Smooth muscle cell (in vitro differentiated cells): Measurements from ENCODE around the gene SSH2. TPM values are rescaled to one million over a fixed set of nuclear protein-coding genes. Genes with fewer than 3 reads are reported as not detected.
"Not testable (repeated sequence)": the region's sequence is repeated elsewhere in the genome, so short reads cannot be mapped to it uniquely, and the experiment has no call there.

Experiments
- DNase-seq: peaks from one replicate; lab custom pipeline; 2025; ENCODE audit not compliant: unreplicated experiment; lab: John Stamatoyannopoulos, UW
- H2AFZ ChIP-seq: fragments of 200-600 bp; sonication (generic); 2 replicates; pipeline ENCODE4 v1.6.0; 2016; ENCODE audit warnings: antibody characterized with exemption, low read depth, mild to moderate bottlenecking
- H3F3A ChIP-seq: fragments of 200-600 bp; sonication (generic); 2 replicates; pipeline ENCODE4 v1.6.0; 2017; ENCODE audit warnings: antibody characterized with exemption, low read depth
- H3K27ac ChIP-seq: fragments of 200-600 bp; sonication (generic); 2 replicates; pipeline ENCODE4 v1.5.1; 2016; ENCODE audit warnings: low read depth, mild to moderate bottlenecking
- H3K27me3 ChIP-seq: fragments of 200-600 bp; sonication (generic); 2 replicates; pipeline ENCODE4 v1.6.1; 2016; ENCODE audit warnings: low read depth, mild to moderate bottlenecking
- H3K36me3 ChIP-seq: fragments of 200-600 bp; sonication (generic); 2 replicates; pipeline ENCODE4 v1.5.1; 2016; ENCODE audit warnings: low read depth
- H3K4me1 ChIP-seq: fragments of 200-600 bp; sonication (generic); 2 replicates; pipeline ENCODE4 v1.5.1; 2016; ENCODE audit warnings: low read depth
- H3K4me2 ChIP-seq: fragments of 200-600 bp; sonication (generic); 2 replicates; pipeline ENCODE4 v1.6.0; 2016; ENCODE audit warnings: mild to moderate bottlenecking
- H3K4me3 ChIP-seq: fragments of 200-600 bp; sonication (generic); 2 replicates; pipeline ENCODE4 v1.5.1; 2016; ENCODE audit warnings: mild to moderate bottlenecking
- H3K79me2 ChIP-seq: fragments of 200-600 bp; sonication (generic); 2 replicates; pipeline ENCODE4 v1.6.0; 2016; ENCODE audit warnings: low read depth, mild to moderate bottlenecking
- H3K9ac ChIP-seq: fragments of 200-600 bp; sonication (generic); 2 replicates; pipeline ENCODE4 v1.6.0; 2016; ENCODE audit warnings: low read depth
- H3K9me3 ChIP-seq: fragments of 200-600 bp; sonication (generic); replicated peaks from 2 replicates; pipeline ENCODE4 v1.5.1; 2016; ENCODE audit warnings: low read depth
- H4K20me1 ChIP-seq: fragments of 200-600 bp; sonication (generic); 2 replicates; pipeline ENCODE4 v1.6.0; 2016; ENCODE audit warnings: low read depth
- CTCF ChIP-seq: fragments of 200-600 bp; sonication (generic); IDR thresholded peaks from 2 replicates; pipeline ENCODE4 v1.5.1; 2017; ENCODE audit warnings: borderline replicate concordance, mild to moderate bottlenecking, antibody characterized with exemption; ENCODE audit not compliant: insufficient read depth, poor library complexity, severe bottlenecking
- WGBS: methylation state at CpG from one replicate; pipeline ENCODE4 v1.1.7; 2016; ENCODE audit warnings: low lambda C conversion rate; 5-methylcytosine and 5-hydroxymethylcytosine counted together
- polyA plus RNA-seq: library from polyadenylated mRNA; unstranded; fragments of >200 nt; fragmentation: Nextera tagmentation; extraction: Ambion mirVana; gene quantifications from 2 replicates; pipeline ENCODE4 v1.2.1, GENCODE V29; 2016
- total RNA-seq: library from RNA; depleted of rRNA; stranded (reverse); fragments of >200 nt; gene quantifications from 2 replicates; pipeline ENCODE4 v1.2.3, GENCODE V29; 2014

SSH2 gene
- total and polyA plus RNA-seq, 2 experiments from 2014 or later: 9.7 to 10.4 TPM

DNA sequence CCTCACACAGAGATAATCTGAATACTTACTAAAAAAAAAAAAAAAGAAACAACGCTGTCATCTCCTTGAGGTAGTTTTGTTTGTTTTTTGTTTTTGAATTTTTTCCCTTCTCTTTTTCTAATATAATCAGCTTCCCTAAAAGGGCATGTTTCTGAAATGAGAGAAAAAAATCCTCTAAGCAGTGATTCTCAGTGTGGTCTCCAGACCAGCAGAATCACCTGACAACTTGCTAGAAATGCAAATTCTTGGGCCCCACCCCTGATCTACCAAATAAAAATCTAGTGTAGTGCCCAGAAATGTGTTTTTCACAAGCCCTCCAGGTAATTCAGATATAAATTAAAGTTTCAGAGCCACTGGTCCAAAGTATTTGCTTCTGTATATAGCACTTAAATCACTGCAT, 65.4 kb downstream of the SSH2 start:
- H3K4me1 ChIP-seq: peaks cover 7% of the 10 kb centered on the region
- no peaks in the 10 kb centered on the region for H3K9me3 ChIP-seq
- no peak overlapping the region for H2AFZ ChIP-seq
- no peaks in the 10 kb centered on the region for H3K36me3 ChIP-seq
- WGBS: 89% methylated on average over 1 of the region's 1 CpG
- TF ChIP-seq CTCF: no peak
- H3K4me3 ChIP-seq: no peak overlapping the region
- H3K27ac ChIP-seq: no peak overlapping the region
- H3K27me3 ChIP-seq: no peaks in the 10 kb centered on the region
- no peak overlapping the region for H3K4me2 ChIP-seq
- peaks cover 50% of the 10 kb centered on the region for H4K20me1 ChIP-seq
- no peak overlapping the region for H3K9ac ChIP-seq
- DNase-seq: no peak
- H3F3A ChIP-seq: peaks cover 6% of the 10 kb centered on the region
- peaks cover 10% of the 10 kb centered on the region for H3K79me2 ChIP-seq

DNA sequence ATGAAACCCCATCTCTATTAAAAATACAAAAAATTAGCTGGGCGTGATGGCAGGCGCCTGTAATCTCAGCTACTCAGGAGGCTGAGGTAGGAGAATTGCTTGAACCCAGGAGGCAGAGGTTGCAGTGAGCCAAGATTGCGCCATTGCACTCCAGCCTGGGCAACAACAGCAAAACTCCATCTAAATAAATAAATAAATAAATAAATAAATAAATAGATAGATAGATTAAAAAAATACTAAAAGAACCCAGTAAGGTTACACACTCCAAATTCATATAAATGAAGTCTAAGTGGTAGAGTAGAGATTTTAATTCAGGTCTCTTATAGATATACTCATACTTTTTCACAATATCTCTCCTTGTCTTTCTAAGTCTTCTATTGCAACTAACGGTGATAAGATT, 65.9 kb downstream of the SSH2 start:
- not testable (repeated sequence) for H3K36me3 ChIP-seq, H3K27me3 ChIP-seq, H3K27ac ChIP-seq, H3K4me3 ChIP-seq, H2AFZ ChIP-seq, H3K4me1 ChIP-seq, H3F3A ChIP-seq, H3K79me2 ChIP-seq, H3K9me3 ChIP-seq, DNase-seq, H3K9ac ChIP-seq, H3K4me2 ChIP-seq
- 95% methylated on average over 4 of the region's 4 CpGs for WGBS
- H4K20me1 ChIP-seq: peaks cover 45% of the 10 kb centered on the region

GRCh38 chr17:29862951-29863350, 67.1 kb downstream of the SSH2 start:
- H3K79me2 ChIP-seq: peaks cover 10% of the 10 kb centered on the region
- no peak overlapping the region for H3K4me3 ChIP-seq
- no peak overlapping the region for H2AFZ ChIP-seq
- no peaks in the 10 kb centered on the region for H3K9me3 ChIP-seq
- peaks cover 7% of the 10 kb centered on the region for H3K4me1 ChIP-seq
- peaks cover 37% of the 10 kb centered on the region for H4K20me1 ChIP-seq
- no peak overlapping the region for H3K9ac ChIP-seq
- H3K27ac ChIP-seq: no peak overlapping the region
- no peak for TF ChIP-seq CTCF
- H3K4me2 ChIP-seq: no peak overlapping the region
- H3F3A ChIP-seq: peaks cover 6% of the 10 kb centered on the region
- no peaks in the 10 kb centered on the region for H3K27me3 ChIP-seq
- H3K36me3 ChIP-seq: no peaks in the 10 kb centered on the region
- no peak for DNase-seq

GRCh38 chr17:29862127-29862526, 67.9 kb downstream of the SSH2 start:
- Histone ChIP-seq H3F3A (no peaks in the 10 kb centered on the region), H3K4me3 (no peak overlapping the region), H3K9ac (no peak overlapping the region), H3K4me1 (peaks cover 7% of the 10 kb centered on the region), H4K20me1 (peaks cover 29% of the 10 kb centered on the region), H3K9me3 (no peaks in the 10 kb centered on the region), H3K4me2 (no peak overlapping the region), H3K36me3 (no peaks in the 10 kb centered on the region), H2AFZ (no peak overlapping the region), H3K27me3 (no peaks in the 10 kb centered on the region), H3K79me2 (peaks cover 11% of the 10 kb centered on the region), H3K27ac (no peak overlapping the region)
- DNase-seq: no peak
- TF ChIP-seq CTCF: no peak

DNA sequence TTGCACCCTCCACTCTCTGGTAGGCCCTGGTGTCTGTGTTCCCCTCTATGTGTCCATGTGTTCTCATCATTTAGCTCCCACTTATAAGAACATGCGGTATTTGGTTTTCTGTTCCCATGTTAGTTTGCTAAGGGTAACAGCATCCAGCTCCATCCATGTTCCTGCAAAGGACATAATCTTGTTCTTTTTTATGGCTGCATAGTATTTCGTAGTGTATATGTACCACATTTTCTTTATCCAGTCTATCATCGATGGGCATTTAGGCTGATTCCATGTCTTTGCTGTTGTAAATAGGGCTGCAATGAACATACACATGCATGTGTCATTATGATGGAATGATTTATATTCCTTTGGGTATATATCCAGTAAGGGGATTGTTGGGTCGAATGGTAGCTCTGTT, 70.6 kb downstream of the SSH2 start:
- not testable (repeated sequence) for H3K4me1 ChIP-seq, H3K9ac ChIP-seq, H3K36me3 ChIP-seq, DNase-seq, H3K9me3 ChIP-seq, H3K4me2 ChIP-seq, H2AFZ ChIP-seq, H3K27ac ChIP-seq, H3K79me2 ChIP-seq, H3K27me3 ChIP-seq, H3F3A ChIP-seq, H3K4me3 ChIP-seq
- 84% methylated on average over 4 of the region's 4 CpGs for WGBS
- H4K20me1 ChIP-seq: peaks cover 15% of the 10 kb centered on the region
